Colonic mucosa (tissue), 4 donors: ENCODE data around the gene ZFAND3. TPM values are rescaled to one million over a fixed set of nuclear protein-coding genes. Genes with fewer than 3 reads are reported as not detected.
"Not testable (repeated sequence)": the region's sequence is repeated elsewhere in the genome, so short reads cannot be mapped to it uniquely, and the experiment has no call there.

Experiments
- DNase-seq: peaks from one replicate; pipeline ENCODE4 v3.0.0-alpha.2; 2020
- H3K27ac ChIP-seq: fragments of 200-600 bp; one replicate; pipeline ENCODE4 v1.8.0; 2021
- H3K27me3 ChIP-seq: fragments of 200-600 bp; one replicate; pipeline ENCODE4 v1.8.0; 2021
- H3K36me3 ChIP-seq: fragments of 200-600 bp; one replicate; pipeline ENCODE4 v1.8.0; 2021
- H3K4me1 ChIP-seq: fragments of 200-600 bp; one replicate; pipeline ENCODE4 v1.8.0; 2021; ENCODE audit warnings: mild to moderate bottlenecking
- H3K4me3 ChIP-seq: fragments of 200-600 bp; one replicate; pipeline ENCODE4 v1.8.0; 2021
- H3K9ac ChIP-seq, 2 donors: one replicate each; pipeline ENCODE4 v1.7.0; 2013; ENCODE audit warnings: control low read depth in 2 of 2, low read depth in 2 of 2, low read length in 2 of 2
- H3K9me3 ChIP-seq: fragments of 200-600 bp; one replicate; pipeline ENCODE4 v1.8.0; 2021
- CTCF ChIP-seq: fragments of 200-600 bp; IDR thresholded peaks from one replicate; pipeline ENCODE4 v1.8.0; 2022; ENCODE audit warnings: antibody characterized with exemption, mild to moderate bottlenecking
- intact Hi-C: fragments of 100-400 bp; cut with DNase I; formaldehyde crosslinking; loops from one replicate; pipeline ENCODE4 v1.14.1; 2022
- total RNA-seq, 2 donors: library from RNA; stranded (reverse); fragmentation: NEBNext Ultra II Directional in 1 of 2; extraction: Animal tissue kit (Norgen Biotek cat#: 25700) in 1 of 2; gene quantifications; one replicate each; pipeline ENCODE4 v1.2.1, GENCODE V29; 2021
- donor health status: healthy.
- donor health status: DM: no; HTN: no; CAD: no.
- donor health status: DM: no; HTN: no; CAD: no.

Gene ZFAND3
- total RNA-seq, 2 donors from 2014 or later, result 42.0 to 96.8 TPM

GRCh38 chr6:37987559-37987958 lies 168.0 kb downstream of the ZFAND3 start:
- Histone ChIP-seq H3K4me3 (no peak overlapping the region), H3K9ac (no peak overlapping the region), H3K36me3 (no peaks in the 10 kb centered on the region), H3K27me3 (no peaks in the 10 kb centered on the region), H3K9me3 (no peaks in the 10 kb centered on the region), H3K27ac (no peak overlapping the region), H3K4me1 (no peaks in the 10 kb centered on the region)
- DNase-seq, result no peak
- no peak for TF ChIP-seq CTCF
- intact Hi-C loops, result no loop called here

- Histone ChIP-seq H3K27me3 (no peaks in the 10 kb centered on the region), H3K27ac (no peak overlapping the region), H3K36me3 (no peaks in the 10 kb centered on the region), H3K4me3 (no peak overlapping the region), H3K9ac (no peak overlapping the region), H3K9me3 (no peaks in the 10 kb centered on the region), H3K4me1 (no peaks in the 10 kb centered on the region)
- no peak for DNase-seq
- TF ChIP-seq CTCF, result no peak
- intact Hi-C loops, result no loop called here
These were observed 168.6 kb downstream of the ZFAND3 start for GRCh38 chr6:37988127-37988526.

- Histone ChIP-seq H3K4me3 (no peak overlapping the region), H3K9ac (no peak overlapping the region), H3K4me1 (no peaks in the 10 kb centered on the region), H3K9me3 (no peaks in the 10 kb centered on the region), H3K36me3 (no peaks in the 10 kb centered on the region), H3K27ac (no peak overlapping the region), H3K27me3 (no peaks in the 10 kb centered on the region)
- DNase-seq, result no peak
- no peak for TF ChIP-seq CTCF
- intact Hi-C loops, result no loop called here
These were observed 169.2 kb downstream of the ZFAND3 start for GRCh38 chr6:37988696-37989095.

DNA sequence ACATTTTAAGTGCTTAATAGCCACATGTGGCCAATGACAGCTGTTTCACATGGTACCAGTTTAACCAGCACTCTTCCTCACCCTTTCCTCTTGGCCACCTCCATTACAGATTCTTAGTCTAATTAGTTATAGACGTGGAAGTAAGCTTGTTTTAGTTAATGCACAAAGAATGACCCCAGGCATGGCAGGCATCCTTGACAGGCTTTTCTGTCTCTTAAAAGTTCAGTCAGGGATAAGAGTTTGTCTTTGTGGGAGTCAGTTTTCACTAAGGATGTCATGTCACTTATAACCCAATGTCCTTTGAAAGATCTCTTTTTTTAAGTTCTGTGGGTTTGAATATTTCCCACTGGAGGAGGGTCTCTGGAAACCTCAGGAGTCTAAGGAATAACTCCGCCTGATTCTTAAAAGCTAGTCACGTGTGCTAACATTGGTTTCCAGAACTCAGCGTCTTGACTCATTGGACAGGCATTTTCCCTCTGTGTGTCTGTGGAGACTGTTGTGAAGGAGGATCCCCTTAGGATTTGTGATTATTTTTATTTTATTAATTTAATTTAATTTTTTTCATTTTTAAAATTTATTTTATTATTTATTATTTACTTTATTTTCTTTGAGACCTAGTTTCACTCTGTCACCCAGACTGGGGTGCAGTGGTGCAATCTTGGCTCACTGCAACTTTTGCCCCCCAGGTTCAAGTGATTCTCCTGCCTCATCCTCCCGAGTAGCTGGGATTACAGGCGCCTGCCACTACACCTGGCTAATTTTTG lies 171.4 kb downstream of the ZFAND3 start:
- no peak overlapping the region for H3K27ac ChIP-seq
- intact Hi-C loops, result no loop called here
- no peaks in the 10 kb centered on the region for H3K27me3 ChIP-seq
- H3K36me3 ChIP-seq, result no peaks in the 10 kb centered on the region
- TF ChIP-seq CTCF, result no peak
- H3K4me1 ChIP-seq, result no peaks in the 10 kb centered on the region
- no peak overlapping the region for H3K4me3 ChIP-seq
- no peak for DNase-seq
- no peak overlapping the region for H3K9ac ChIP-seq
- H3K9me3 ChIP-seq, result no peaks in the 10 kb centered on the region

- no peak for DNase-seq
- intact Hi-C loops, result no loop called here
- H3K27me3 ChIP-seq, result no peaks in the 10 kb centered on the region
- no peak overlapping the region for H3K4me3 ChIP-seq
- H3K36me3 ChIP-seq, result no peaks in the 10 kb centered on the region
- H3K9me3 ChIP-seq, result no peaks in the 10 kb centered on the region
- no peak overlapping the region for H3K9ac ChIP-seq
- no peak overlapping the region for H3K27ac ChIP-seq
- no peak for TF ChIP-seq CTCF
- H3K4me1 ChIP-seq, result no peaks in the 10 kb centered on the region
These were observed 173.2 kb downstream of the ZFAND3 start for GRCh38 chr6:37992749-37993148.

- H3K9ac ChIP-seq, H3K27me3 ChIP-seq, H3K9me3 ChIP-seq, H3K27ac ChIP-seq, intact Hi-C loops, H3K36me3 ChIP-seq, H3K4me3 ChIP-seq, H3K4me1 ChIP-seq, DNase-seq: not testable (repeated sequence)
These were observed 173.7 kb downstream of the ZFAND3 start for GRCh38 chr6:37993194-37993593.
